ENCODE measurements around the gene FYB1. TPM values are rescaled to one million over a fixed set of nuclear protein-coding genes. Genes with fewer than 3 reads are reported as not detected.

Gene FYB1
- total RNA-seq, 2 experiments from 2014 or later: 0.16 TPM; not detected in 1

DNA sequence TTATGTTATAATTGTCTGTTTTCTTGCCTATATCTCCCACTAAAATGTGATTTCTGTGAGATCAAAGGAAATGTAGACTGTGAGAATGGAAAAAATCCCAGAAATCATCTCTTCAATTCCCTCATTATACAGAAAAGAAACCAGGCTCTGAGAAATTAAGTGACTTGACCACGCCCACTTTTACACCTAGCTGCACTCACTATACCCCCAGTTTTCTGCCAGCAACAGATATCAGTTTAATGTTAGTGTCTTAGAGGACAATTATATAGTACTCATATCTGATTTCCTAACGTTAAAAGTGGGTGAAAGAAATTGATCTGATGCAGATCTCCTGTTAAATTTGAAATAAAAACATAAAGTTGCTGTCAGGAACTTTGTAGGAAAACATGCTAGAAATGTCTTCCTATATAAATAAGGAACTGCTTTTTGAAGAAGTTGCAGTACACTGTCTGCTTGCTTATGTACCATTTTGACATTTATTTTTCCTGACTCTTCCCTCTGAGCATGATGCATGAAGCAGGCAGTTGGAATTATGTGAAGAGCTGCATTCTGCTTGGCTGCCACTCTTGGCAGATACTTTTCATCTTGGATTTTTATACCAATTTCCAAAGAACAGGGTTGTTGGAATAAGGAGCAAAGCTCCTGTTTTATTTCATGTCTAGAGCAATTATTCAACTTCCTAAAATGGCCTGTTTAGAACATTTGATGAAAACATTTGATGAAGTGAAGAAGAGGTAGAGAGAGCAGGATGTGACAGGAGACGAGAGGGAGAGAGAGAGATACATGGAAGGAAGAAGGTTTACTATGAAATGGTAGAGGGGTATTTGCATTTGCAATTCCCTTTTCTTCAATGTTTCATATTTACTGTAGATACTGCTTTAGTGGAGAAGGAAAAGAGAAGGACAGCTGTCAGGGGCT, 87.9 kb downstream of the FYB1 start:
- Histone ChIP-seq H3K4me2 (ENCODE audit: low read length) (no peak overlapping the region), H2AFZ (ENCODE audit: low read length) (no peak overlapping the region), H4K20me1 (ENCODE audit: insufficient read depth, low read length) (no peaks in the 10 kb centered on the region), H3K4me1 (ENCODE audit: insufficient read depth, low read length, poor library complexity, severe bottlenecking) (no peaks in the 10 kb centered on the region), H3K4me3 (ENCODE audit: low read depth, low read length, poor library complexity, severe bottlenecking) (no peak overlapping the region), H3K36me3 (ENCODE audit: insufficient read depth, low read length) (no peaks in the 10 kb centered on the region), H3K27ac (ENCODE audit: low read depth, low read length, poor library complexity, severe bottlenecking) (no peak overlapping the region), H3K9me2 (ENCODE audit: insufficient read depth, low read length) (no peaks in the 10 kb centered on the region), H3K9me3 (ENCODE audit: low read length) (no peaks in the 10 kb centered on the region), H3K79me2 (ENCODE audit: insufficient read depth, low read depth, low read length) (no peaks in the 10 kb centered on the region)
- ChIA-PET CTCF (ENCODE audit: unreplicated experiment) (no interaction called here), POLR2A (no interaction called here)
- no peak for DNase-seq (ENCODE audit: low spot score)
- intact Hi-C loops (cut with micrococcal nuclease; ENCODE audit: unreplicated experiment): no loop called here
- TF ChIP-seq, protein P1, sequence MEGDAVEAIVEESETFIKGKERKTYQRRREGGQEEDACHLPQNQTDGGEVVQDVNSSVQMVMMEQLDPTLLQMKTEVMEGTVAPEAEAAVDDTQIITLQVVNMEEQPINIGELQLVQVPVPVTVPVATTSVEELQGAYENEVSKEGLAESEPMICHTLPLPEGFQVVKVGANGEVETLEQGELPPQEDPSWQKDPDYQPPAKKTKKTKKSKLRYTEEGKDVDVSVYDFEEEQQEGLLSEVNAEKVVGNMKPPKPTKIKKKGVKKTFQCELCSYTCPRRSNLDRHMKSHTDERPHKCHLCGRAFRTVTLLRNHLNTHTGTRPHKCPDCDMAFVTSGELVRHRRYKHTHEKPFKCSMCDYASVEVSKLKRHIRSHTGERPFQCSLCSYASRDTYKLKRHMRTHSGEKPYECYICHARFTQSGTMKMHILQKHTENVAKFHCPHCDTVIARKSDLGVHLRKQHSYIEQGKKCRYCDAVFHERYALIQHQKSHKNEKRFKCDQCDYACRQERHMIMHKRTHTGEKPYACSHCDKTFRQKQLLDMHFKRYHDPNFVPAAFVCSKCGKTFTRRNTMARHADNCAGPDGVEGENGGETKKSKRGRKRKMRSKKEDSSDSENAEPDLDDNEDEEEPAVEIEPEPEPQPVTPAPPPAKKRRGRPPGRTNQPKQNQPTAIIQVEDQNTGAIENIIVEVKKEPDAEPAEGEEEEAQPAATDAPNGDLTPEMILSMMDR (conservative IDR thresholded peaks at IDR 0.05; ENCODE audit: low read length): no peak
- no peak for TF ChIP-seq EZH2phosphoT487 (IDR thresholded peaks at IDR 0.05; ENCODE audit: borderline replicate concordance, low read depth, low read length)
- BruUV-seq (replicated peaks): no TSS peak

- no peaks in the 10 kb centered on the region for H3K79me2 ChIP-seq (ENCODE audit: insufficient read depth, low read depth, low read length)
- no peaks in the 10 kb centered on the region for H3K36me3 ChIP-seq (ENCODE audit: insufficient read depth, low read length)
- H3K4me2 ChIP-seq (ENCODE audit: low read length): no peak overlapping the region
- intact Hi-C loops (cut with micrococcal nuclease; ENCODE audit: unreplicated experiment): no loop called here
- no TSS peak for BruUV-seq (replicated peaks)
- ChIA-PET POLR2A (no interaction called here), CTCF (ENCODE audit: unreplicated experiment) (no interaction called here)
- H3K27ac ChIP-seq (ENCODE audit: low read depth, low read length, poor library complexity, severe bottlenecking): no peak overlapping the region
- H2AFZ ChIP-seq (ENCODE audit: low read length): no peak overlapping the region
- no peak overlapping the region for H3K4me3 ChIP-seq (ENCODE audit: low read depth, low read length, poor library complexity, severe bottlenecking)
- no peaks in the 10 kb centered on the region for H3K9me3 ChIP-seq (ENCODE audit: low read length)
- no peaks in the 10 kb centered on the region for H3K4me1 ChIP-seq (ENCODE audit: insufficient read depth, low read length, poor library complexity, severe bottlenecking)
- DNase-seq (ENCODE audit: low spot score): no peak
- no peaks in the 10 kb centered on the region for H3K9me2 ChIP-seq (ENCODE audit: insufficient read depth, low read length)
- TF ChIP-seq, protein P1 (conservative IDR thresholded peaks at IDR 0.05; ENCODE audit: low read length): no peak
- TF ChIP-seq EZH2phosphoT487 (IDR thresholded peaks at IDR 0.05; ENCODE audit: borderline replicate concordance, low read depth, low read length): no peak
- H4K20me1 ChIP-seq (ENCODE audit: insufficient read depth, low read length): no peaks in the 10 kb centered on the region
These were observed 88.6 kb downstream of the FYB1 start for GRCh38 chr5:39130716-39131115.

GRCh38 chr5:39121922-39122321, 97.4 kb downstream of the FYB1 start:
- CTCF ChIA-PET (ENCODE audit: unreplicated experiment): no interaction called here
- no TSS peak for BruUV-seq (replicated peaks)
- no peaks in the 10 kb centered on the region for H3K36me3 ChIP-seq (ENCODE audit: insufficient read depth, low read length)

More at GRCh38 chr5:39121922-39122321, 97.4 kb downstream of the FYB1 start:
- Histone ChIP-seq H3K4me1 (ENCODE audit: insufficient read depth, low read length, poor library complexity, severe bottlenecking) (no peaks in the 10 kb centered on the region), H3K9me2 (ENCODE audit: insufficient read depth, low read length) (no peaks in the 10 kb centered on the region), H3K79me2 (ENCODE audit: insufficient read depth, low read depth, low read length) (no peaks in the 10 kb centered on the region), H3K4me2 (ENCODE audit: low read length) (no peak overlapping the region), H4K20me1 (ENCODE audit: insufficient read depth, low read length) (no peaks in the 10 kb centered on the region), H3K9me3 (ENCODE audit: low read length) (no peaks in the 10 kb centered on the region), H2AFZ (ENCODE audit: low read length) (no peak overlapping the region), H3K27ac (ENCODE audit: low read depth, low read length, poor library complexity, severe bottlenecking) (no peak overlapping the region), H3K4me3 (ENCODE audit: low read depth, low read length, poor library complexity, severe bottlenecking) (no peak overlapping the region)
- DNase-seq (ENCODE audit: low spot score): no peak
- TF ChIP-seq, protein P1 (conservative IDR thresholded peaks at IDR 0.05; ENCODE audit: low read length): no peak
- no peak for TF ChIP-seq EZH2phosphoT487 (IDR thresholded peaks at IDR 0.05; ENCODE audit: borderline replicate concordance, low read depth, low read length)
- intact Hi-C loops (cut with micrococcal nuclease; ENCODE audit: unreplicated experiment): no loop called here
- POLR2A ChIA-PET: no interaction called here
